ENCODE results near the gene REG1B.
A peak's percentile ranks its signal among the peaks of the same experiment; 100 is the strongest.

Gene REG1B, protein sequence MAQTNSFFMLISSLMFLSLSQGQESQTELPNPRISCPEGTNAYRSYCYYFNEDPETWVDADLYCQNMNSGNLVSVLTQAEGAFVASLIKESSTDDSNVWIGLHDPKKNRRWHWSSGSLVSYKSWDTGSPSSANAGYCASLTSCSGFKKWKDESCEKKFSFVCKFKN

DNA sequence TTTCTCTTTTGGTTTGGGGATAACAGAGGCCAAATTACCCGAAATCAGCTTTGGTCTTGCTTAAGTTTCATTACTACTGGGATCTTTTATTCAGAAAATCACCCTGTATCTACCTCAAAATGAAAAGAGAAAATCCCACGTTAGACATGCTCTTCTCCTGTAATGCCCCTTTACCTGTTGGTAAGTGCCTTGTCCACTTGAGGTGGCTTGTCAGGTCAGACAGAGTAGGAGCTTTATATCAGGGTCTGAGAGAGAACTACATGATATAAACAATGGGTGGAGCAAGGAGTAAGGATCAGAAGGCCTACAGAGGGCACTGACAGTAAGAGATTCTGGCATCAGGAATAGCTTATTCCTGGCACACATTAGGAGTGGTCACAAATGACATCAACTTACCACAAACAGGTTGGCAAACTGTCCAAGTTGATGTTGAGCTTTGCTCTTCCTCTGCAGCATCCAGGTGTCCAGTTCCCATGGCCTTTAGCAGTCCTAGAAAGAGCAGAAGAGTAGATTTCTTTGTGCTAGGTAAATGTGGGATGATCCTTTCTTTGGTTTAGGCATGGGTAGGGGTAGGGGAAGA is at the start of gene REG1B:
TSS of gene REG1B (minus strand) at position 209 of the 580 bp plus-strand sequence. CDS start 381 bp downstream, outside the sequence.
- DNase-seq = no peak

DNA sequence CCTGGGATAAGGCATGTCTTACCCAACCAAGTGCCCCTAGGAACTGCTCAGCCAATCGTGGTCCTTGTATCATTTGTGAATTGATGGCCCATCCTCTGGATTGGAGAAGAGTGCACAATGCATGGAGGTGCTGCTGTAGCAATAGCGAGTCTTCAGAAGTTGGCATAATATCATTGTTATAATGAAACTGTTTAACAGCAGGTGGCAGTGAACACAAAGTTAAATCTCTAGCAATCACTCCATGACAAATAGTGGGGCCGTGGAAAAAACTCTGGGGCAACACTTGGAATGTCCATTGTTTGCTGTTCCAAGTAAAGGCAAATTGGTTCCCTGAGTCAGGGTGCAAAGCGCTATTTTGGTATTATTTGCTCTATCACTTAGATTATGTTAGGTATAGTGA is 43.9 kb upstream of the REG1B start:
- peak in 1 of 51 donors; percentile 7 for DNase-seq

DNA sequence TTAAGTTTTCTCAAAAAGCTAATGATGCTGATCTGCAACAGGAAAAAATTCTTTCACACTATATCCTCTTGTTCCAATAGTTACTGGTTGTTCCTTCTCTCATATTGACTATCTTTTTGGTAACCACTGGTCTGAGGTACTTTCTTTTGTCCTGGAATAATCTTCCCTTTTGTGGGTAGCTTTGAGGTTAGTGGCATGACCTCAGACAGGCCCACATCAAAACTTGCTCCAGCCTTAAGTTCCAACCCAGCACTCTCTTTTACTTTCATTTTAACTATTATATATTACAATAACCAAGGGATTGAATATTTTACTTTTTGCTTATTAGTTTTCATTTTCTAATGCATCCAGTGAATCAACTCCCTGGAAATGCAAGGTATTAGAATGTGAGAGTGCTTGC is 42.0 kb upstream of the REG1B start:
- DNase-seq = no peak

DNA sequence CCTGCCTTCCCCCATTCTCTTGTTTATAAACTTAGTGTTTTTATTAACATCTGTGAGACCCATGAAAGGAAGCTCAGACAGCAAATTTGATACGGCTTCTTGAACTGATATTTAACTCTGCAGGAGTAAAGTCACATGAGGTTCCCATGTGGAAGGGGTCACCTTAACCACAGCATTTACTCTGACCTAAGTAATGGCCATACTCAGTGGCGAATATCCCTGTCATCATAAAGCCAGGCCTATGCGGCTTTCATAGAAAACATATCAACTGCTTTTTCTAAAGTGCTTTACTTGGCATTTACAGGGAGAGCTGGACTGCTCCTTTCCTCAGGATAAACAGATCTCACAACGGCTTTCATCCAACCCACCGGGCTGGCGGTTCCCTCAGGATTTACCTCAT is 41.5 kb upstream of the REG1B start:
- DNase-seq = no peak

DNA sequence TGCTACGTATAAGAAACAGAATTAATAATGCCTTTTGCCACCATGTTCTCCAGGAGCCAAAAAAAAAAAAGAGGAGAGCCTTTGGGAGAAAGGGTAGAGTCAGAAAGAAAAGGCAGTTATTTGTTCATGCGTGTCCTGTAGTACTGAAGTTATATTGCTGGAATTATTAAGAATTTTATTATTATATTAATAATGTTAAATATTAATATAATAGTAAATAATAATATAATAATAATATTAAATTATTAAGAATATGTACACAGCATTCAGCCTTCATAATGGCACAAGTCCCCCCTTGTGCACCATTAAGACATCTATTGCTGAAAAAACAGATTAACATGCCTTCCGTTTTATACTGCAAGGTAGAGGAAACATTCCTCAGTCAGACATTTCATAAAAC is 40.6 kb upstream of the REG1B start:
- DNase-seq = no peak

DNA sequence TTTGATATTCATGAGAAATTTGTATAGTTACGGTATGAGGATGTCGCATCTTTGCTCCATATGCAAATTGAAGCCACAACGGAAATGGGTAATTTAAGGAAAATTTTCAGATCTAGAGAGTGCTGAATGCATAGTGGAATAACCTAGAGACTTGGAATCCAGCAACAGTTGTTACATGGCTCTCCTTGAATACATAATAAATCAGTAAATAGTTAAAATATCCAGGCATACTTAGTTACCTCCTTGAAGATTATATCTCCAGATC is 37.9 kb upstream of the REG1B start:
- no peak for DNase-seq

DNA sequence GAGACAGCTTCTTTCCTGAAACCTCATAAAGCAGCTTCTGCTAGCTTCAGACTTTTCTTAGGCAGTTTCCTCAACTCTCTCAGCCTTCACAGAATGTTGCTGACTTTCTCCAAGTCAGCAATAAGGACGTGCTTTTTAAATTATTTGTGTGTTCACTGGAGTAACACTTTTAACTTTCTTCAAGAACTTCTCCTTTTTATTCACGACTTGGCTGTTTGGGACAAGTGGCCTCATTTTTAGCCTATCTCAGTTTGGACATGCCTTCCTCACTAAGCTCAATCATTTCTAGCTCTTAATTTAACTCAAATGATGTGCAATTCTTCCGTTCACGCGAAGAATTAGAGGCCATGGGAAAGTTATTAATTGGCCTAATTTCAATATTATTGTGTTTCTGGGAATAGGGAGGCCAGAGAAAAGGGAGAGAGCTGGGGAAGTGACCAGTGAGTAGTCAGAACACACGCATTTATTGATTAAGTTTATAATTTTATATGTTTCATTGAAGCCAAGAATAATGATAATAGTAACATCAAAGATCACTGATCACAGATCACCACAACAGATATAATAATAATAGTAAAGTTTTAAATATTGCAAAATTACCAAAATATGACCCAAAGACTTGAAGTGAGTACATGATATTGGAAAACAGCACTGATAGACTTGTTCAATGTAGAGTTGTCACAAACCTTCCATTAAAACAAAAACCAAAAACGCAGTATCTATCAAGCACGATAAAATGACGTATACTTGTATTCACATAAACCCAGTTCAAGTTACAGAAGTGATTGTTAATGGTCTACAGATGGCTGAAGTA is 37.3 kb upstream of the REG1B start:
- DNase-seq = no peak

DNA sequence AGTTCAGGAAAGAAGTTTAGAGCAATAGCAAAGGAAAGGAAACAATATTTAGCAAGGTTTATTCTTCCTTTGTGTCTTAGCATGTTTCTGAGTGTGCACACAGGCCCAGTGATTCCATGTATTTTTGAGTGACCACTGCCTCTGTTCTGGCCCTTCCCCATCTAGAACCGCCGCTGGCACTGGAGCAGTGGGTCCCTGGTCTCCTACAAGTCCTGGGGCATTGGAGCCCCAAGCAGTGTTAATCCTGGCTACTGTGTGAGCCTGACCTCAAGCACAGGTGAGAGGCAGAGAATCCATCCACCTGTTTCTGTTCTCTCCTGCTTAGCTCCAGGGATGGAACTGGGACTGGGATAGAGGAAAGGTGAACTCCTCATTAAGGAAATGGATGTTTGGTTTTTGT is 34.9 kb upstream of the REG1B start:
- DNase-seq = no peak

DNA sequence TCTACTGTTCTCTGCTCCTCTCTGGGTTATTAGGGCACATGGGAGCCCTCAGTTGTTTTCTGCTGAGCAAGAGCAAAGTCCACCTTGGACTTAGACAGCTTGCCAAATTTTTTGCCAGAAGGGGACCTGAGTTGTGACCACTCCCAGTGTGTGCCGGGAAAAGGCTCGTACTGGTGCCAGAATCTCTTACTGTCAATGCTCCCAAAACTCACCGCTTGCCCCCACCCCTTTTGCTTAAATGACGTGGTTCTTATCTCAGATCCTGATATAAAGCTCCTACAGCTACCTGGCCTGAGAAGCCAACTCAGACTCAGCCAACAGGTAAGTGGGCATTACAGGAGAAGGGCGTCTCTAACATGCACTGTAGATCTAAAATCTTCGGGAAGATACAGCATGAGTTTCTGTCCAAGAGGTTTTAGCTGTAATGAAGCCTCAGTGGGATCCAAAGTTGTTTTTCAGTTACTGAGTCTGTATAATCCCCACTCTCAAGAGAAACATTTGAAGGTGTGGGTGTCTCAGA is 32.5 kb upstream of the REG1B start, which contains the start of gene REG1A:
TSS of gene REG1A (plus strand) at position 295 of the 520 bp plus-strand sequence. CDS start 374 bp downstream, outside the sequence.
- DNase-seq = no peak

DNA sequence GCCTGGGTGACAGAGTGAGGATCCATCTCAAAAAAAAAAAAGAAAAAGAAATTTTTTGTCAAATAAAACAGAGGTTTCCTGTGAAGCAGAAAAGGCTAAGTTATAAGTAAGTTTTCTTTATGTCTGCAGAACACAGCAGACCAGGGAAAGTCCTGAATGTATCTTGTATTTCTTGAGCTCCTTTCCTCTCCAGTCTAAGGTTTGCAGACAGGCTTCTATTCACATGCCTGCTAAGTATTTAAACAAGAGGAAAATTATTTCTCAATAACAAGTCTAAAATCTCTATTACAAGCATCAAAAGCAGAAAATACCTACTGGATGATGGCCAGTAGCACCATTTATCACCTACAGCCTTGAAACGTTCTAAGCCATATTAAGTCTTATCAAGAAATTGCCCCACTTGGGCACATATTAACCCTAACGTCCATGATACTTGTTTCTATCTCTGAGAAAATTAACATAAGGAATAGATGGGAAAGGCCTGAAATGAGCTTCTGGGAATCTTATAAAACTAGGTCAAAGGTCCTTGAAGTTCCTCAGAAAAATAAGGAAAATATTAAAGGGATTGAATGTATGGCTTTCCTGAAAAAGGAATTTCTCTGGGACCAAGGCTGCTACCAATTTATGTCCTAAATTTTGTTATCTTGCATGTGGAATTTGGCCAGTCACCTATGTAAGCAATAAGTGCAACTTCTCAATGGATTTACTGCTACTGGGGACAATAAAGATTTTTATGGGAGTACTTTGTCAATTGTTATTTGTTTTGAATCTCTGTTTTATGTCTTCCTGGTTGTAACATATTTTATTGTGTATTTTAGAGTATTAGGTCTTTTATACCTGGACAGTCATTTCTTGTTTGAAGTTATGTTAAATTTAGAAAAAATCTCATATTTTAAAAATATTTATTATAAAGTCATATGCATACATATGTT is 29.5 kb upstream of the REG1B start:
- no peak for DNase-seq

DNA sequence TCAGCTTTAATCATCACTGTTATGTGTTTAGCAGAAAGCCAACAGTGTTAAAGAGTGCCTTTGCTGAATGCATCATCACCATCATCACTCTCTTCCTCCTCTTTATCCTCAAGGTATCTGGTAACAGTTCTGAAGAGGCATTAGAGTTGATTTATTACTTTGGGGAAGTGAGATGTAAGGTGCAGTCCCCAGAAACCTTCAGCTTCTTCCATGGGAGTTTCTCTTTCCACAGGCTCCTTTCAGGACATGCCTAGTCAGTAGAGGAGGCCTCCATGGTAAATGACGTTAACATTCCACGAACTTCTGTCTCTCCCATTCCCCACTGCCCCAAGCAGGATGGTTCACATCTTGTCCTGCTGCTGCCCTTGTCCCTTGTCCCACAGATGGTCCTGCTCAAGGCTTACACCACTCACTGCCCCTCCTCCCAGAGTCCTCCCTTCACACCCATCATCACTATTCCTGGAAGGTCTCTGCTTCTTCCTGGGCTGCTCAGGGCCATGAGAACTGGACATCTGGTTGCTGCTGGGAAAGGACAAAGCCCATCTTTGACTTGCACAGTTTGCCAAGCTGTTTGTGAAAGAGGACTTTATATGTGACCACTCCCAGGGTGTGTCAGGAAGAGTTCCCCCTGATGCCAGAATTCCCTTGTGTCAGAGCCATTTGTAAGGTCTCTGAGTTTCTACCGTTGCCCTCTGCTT is 27.2 kb upstream of the REG1B start:
- no peak for DNase-seq

DNA sequence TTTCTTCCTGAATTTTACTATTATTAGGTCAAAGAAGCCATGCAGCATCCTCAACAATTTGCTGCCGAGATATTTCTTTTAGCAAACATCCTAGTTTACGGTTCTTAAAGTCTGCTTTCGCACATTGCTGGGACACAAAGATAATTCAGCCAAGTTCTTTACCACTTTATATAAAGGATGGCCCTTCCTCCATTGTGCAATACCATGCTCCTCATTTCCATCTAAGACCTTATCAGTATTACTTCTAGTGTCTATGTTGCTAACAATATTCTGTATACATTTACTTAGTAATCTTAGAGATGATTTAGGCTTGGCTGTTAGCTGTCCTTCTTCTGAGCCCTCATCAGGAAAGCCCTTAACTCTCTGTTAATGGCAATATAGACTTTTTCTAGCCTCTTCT is 24.5 kb upstream of the REG1B start:
- DNase-seq = no peak

DNA sequence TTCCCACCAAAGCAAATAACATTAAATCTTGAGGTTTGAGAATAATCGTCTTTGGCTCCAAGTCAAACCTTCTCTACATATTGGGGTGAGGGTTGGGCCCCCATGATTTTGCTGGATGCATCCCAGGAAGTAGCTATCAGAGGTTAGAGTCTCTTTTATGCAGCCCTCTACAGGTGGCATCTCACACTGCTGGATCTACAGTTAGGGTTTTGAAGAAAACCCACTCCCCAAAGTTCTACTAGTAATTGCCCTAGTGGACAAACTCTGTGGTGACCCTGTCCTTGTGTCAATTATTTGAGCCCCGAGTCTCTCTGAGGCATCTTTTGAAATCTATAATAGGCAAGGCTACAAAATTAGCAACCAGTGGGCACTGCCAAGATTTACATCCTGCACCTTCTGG is 17.5 kb upstream of the REG1B start:
- no peak for DNase-seq

DNA sequence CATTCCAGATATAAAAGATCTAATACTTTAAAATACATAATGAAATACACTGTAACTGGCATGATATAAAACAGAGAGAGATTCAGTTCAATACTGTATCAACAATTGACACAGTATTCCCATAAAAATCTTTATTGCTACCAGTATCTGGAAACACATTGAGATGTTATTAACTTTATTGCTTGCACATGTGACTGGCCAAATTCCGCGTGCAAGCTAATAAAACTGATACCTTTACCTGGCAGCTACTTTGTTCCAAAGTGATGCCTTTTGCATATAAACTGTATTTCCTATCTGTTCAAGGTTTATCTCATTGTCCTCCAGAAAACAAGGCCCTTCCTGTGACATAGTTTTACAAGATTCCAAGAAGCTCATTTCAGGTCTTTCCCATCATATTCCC is 15.4 kb upstream of the REG1B start:
- no peak for DNase-seq

DNA sequence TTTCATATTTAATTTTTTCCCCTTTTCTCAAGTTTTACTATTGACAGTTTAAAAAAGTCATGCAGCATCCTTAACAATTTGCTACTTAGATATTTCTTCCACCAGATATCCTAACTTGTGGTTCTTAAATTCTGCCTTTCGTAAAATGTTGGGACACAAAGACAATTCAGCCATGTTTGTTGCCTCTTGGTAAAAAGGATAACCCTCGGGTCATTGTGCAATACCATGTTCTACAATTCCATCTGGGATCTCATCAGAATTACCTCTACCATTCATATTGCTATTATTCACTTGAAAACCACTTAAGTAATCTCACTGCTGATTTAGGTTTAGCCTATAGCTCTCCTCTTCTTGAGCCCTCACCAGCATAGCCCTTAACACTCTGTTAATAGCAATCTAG is 13.2 kb upstream of the REG1B start:
- no peak for DNase-seq

DNA sequence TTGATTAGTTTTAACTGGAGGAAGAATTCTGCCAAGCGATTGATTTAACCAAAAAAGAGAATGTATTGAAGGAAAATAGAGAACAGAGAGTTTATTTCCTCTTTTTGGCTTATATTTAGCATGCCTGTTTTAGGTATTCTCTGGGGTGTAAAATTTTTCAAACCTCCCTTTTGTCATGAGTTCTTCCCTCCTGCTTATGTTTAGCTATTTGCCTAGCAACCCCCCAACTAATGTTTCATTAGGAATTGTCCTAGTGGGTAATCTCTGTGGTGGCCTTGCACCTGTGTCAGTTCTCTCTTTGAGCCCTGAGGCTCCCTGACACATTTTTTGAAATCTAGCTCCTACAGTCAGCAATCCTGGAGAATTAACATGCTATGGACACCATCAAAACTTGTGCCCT is 12.5 kb upstream of the REG1B start:
- no peak for DNase-seq

DNA sequence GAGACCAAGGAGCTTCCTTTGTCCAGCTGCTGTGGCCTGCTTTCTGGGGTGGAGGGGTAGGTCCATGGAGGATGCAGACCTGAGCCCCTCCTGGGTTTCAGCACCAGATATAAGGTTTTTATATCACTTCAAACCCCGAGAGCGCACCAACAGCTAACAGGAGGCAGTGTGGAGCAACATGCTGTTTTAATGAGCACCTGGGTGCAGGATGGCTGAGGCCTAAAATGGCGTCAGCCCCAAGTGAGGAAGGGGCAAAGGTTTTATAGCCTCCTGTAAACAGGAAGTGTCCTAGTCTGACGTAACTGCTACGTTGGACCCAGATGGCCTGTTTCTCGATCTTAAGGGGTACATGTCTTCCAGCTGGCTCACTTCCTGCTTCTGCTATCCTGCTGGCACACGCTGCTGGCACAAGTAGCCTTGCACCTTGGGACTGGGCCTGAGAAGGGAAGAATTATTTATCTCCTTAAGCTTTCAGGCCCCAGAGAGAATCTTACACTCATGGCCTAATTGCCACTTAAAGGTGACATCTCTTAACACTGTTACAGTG is 11.4 kb upstream of the REG1B start:
- no peak for DNase-seq

DNA sequence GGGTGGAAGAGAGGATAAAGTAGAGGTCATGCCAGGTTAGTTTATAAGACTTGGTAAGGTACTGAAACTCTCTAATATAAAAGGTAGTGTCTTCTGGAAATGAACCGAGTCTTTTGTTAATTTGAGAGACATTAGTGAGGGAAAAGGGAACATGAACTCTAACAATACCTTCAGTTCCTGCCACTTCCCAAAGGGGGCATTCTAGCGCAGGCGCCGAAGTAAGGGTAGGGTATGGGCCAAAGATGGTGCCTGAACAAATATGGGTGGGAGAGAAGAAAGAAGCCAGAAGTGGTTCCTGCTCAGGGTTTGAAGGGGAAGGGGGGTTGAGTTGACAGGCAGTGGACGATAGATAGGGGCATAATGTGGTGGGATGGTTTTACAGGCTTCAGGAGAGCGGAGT is 10.1 kb upstream of the REG1B start:
- DNase-seq = no peak

DNA sequence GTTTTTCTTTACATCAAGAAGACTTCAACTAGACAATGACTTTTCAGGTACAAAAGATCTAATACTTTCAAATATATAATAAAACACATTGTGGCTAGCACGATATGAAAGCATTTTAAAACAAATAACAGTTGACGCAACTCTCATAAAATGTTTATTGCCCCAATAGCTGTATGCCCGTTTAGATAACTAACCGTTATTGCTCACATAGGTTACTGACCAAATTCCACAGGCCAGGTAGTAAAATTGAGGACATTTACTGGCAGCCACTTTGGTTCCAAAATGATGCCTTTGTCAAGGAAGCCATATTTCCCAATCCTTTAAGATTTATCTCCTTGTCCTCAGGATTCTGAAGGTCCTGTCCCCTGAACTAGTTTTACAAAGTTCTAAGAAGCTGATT is 2.9 kb upstream of the REG1B start:
- DNase-seq = no peak

DNA sequence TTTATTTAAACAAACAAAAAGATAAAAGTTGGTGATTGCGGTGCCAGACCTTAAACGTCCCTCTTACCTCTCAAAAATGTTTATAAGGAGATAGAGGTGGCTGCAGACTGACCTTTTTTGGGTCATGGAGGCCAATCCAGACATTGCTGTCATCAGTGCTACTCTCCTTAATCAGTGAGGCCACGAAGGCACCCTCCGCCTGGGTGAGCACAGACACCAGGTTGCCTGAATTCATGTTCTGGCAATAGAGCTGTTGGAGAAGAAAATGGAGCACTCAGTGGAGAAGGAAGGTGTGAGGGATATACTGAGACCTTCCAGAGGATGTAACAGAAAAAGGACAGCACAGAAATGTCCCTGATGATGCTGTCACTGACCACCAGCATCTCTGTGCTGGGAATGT is 1.5 kb downstream of the REG1B start:
- DNase-seq = no peak

DNA sequence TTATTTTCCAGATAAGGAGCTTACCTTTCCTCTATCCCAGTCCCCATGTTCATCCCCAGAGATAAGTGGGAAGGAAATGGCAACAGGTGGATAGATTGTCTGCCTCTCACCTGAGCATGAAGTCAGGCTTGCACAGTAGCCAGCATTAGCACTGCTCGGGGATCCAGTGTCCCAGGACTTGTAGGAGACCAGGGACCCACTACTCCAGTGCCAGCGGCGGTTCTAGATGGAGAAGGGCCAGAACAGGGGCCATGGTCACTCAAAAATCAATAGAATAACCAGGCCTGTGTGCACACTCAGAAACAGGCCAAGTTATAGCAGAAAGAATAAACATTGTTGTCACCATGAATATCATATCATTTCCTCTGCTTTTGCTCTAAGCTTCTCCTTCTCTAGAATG is 2.4 kb downstream of the REG1B start:
- DNase-seq = no peak
